PC-9 (cell line): Measurements from ENCODE around the gene PSMB9.

Source experiments
- CTCF ChIP-seq: fragments of 200-600 bp; sonication (generic); conservative IDR thresholded peaks from 2 replicates; pipeline ENCODE4 v1.6.1; 2017; ENCODE audit warnings: mixed run types, antibody characterized with exemption, mild to moderate bottlenecking, moderate library complexity
- EZH2 ChIP-seq: fragments of 200-600 bp; sonication (generic); IDR thresholded peaks from 2 replicates; pipeline ENCODE4 v1.8.0; 2017; ENCODE audit warnings: antibody characterized with exemption, low read depth

DNA sequence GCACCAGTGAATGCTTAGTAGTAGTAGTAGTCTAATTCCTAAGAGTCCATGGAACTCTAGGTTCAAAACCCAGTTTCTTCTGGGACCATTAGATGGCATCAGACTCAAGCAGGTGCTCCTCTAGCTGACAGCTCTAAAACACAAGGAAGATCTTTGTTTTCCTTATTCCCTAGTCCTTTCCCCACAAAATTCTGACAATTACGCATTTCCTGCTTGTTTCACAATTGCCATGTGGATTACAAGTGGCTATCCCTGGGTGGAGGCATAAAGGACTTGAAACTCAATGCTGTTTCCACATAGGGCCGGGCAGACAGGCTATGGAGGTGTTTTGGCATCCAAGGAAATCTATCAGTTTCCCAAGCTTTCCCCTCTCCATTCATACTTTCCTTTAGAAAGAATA is 28.0 kb upstream of the PSMB9 start:
- TF ChIP-seq CTCF (peak; percentile 42; the same call in 1 of the 2 replicates), EZH2 (no peak)
